DMS114 treated with DMSO at 0.1 percent for 48 hours (cell line): Measurements from ENCODE around the gene FYN.

Experiments used
- DNase-seq: peaks from one replicate; lab custom pipeline; 2025; ENCODE audit not compliant: unreplicated experiment; lab: John Stamatoyannopoulos, UW

Gene FYN

DNA sequence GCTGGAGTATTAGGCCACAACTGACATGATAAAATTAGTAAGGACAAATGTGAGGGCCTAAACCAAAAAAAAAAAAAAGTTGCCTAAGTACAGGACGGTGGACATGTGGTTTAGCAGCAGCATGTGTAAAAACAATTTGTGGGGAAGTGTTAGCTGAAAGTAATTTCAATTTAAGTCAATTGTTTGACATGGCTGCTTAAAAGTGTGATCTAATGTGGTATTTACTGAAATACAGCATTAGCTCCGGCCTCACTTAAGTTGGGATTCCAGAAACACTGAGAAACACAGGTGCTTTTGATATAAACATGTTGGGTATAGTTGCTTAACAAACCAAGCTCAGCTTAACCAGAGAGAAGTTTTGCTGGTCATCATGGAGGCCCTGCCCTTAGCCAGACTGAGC is 119.7 kb downstream of the FYN start:
- no peak for DNase-seq

DNA sequence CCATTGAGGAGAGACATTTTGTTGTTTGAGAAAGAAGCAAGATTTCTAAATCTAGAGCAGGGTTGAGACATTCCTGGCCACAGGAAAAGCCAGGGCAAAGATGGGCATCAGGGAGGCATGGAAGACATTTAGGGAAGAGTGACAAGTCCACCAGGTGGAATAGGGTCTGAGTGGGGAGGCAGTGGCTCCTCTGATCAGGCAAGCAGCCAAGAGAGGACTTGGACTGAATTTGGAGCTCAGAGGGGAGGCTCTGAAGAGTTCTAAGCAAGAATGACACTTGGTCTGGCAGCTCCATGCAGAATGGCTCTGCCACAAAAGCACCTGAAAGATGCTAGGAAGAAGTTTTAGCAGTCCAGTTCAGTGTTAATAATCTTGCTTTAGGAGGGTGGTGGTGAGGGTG is 120.8 kb downstream of the FYN start:
- no peak for DNase-seq

DNA sequence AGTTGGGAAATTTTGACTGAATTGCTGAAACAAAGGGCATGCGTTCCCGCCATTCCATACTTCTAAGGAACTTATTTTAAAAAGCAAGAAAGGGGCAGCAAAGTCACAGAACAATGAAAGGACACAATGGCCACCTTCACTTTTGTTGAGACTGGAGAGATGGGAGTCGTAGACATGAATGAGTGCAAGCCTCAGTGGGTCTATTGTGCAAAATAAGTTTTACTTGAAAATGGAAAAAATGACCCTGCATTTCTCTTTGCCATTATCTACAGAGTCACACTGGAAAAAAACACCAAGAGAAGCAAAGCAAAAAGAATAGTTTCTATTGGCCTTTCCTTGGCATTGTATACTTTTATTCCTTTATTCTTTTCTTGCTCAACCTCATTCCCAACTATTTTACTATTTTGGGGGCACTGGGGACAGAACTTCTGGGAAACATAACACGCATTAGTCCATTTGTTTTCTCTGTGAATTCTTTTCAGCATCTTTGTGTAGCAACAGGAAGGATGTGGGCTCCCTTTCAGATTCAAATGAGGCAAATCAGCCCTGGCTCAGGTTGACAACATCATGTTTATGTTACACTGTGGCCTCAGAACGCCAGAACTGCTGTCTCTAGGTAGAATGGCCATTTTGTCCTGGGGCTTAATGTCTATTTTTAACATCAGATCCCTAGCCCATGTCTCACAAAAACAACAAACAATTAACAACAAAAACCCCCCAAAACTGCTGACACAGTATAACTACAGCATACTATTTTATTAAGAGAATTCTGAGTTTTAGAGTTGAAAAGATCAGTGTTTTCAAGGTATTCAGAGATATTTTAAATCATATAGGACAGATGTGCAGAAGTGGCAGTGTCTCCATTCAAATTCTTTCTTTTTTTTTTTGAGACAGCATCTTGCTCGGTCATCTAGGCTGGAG is 122.2 kb downstream of the FYN start:
- no peak for DNase-seq

DNA sequence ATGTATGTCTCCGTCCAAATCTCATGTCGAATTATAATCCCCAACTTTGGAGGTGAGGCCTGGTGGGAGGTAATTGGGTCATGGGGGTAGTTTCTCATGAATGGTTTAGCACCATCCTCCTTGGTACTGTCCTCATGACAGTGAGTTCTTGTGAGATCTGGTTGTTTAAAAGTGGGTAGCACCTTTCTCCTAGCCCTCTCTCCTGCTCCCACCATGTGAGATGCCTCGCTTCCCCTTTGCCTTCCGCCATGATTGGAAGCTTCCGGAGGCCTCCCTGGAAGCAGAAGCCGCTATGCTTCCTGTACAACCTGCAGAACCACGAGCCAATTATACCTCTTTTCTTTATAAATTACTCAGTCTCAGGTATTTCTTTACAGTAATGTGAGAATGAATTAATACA is 123.1 kb downstream of the FYN start:
- no peak for DNase-seq

DNA sequence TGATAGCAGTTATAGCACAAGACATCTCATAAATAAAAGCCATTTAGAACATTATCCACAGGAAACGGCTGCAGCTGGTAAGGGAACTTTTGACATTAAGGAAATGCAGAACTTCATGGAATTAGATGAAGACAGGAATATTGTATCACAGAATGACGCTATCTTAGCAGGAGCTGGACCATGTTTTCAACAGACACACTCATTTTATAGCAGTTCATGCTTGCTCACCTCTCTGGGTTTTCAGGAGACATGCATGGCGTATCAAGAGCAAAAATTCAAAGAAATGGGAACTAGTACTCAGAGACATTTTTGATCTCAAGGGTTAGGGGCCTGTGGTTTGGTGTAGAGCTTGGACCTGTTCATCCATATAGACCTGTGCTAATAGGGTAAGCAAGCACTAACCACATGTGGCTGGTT is 125.0 kb downstream of the FYN start:
- DNase-seq: no peak

DNA sequence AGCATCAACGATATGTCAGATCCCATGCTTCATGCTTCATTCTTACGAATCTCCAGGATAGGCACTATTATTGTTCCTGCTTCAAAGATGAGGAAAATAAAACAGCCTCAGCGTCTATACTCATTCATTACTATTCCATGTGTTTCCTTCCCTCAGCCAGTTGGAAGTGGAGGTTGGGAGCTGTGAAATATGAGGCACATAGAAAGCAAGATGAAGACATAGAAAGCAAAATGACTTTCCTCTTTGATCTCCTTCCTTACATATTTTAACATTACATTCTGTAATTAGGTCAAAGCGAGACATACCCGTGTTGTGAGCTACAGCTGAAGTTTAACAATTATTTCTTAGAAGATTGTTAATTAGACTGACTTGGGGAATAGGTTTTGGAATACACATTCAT is 125.4 kb downstream of the FYN start:
- DNase-seq: no peak

DNA sequence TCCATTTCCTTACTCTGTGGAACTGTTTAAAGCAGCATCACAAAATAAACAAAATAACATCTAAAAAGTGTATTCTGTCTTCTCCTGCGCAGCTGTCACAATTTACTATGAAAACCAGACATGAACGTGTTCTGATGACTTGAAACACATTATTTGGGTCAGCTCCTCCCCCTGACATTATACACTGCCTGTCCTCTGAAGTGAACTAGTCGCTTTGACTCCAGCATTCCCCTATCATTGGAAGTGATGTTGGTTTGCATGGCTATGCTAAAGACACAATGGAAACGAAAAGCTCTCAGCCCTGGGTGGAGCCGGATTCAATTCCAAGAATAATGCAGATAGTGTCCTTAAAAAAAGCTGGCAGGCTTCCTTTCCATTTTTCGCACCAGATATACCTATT is 125.9 kb downstream of the FYN start:
- no peak for DNase-seq

DNA sequence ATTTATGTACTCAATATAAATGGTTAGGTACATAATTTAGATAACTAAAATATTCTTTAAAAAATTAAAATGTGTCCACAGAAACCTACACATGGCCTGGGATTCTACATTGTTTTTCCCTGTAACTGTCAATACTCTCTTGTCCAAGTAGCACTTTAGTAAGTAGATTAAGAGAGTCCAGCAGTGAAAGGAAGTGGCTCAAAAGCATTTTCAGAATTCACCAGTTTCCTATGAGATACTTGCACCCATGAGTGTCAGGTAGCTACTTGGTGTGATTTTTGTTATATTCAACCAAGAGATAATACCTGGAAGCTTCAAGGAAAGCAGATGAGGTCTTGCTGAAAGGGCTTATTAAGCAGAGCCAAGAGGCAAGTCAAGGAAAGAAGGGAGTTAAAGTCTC is 126.3 kb downstream of the FYN start:
- DNase-seq: no peak

DNA sequence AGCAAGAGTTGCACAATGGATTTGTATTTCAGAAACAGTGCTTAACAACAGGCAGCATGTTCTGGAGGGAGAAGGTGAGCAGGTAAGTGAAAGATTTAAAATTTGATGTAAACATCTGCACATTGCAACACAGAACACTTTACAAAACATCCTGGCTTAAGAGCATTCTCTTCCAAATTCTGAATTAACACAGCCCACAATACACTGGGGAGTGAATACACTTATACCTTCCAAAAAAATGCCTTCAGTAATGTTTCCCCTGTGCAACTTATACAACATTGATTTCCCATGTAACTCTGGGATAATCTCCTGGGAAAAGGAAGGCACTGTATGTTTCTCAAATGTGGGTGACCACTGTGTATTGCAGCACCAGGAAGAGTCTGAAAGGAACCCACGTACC is 127.6 kb downstream of the FYN start:
- no peak for DNase-seq

GRCh38 chr6:111745186-111745585 is 128.1 kb downstream of the FYN start:
- no peak for DNase-seq

GRCh38 chr6:111743862-111744692 is 129.2 kb downstream of the FYN start:
- DNase-seq: no peak

DNA sequence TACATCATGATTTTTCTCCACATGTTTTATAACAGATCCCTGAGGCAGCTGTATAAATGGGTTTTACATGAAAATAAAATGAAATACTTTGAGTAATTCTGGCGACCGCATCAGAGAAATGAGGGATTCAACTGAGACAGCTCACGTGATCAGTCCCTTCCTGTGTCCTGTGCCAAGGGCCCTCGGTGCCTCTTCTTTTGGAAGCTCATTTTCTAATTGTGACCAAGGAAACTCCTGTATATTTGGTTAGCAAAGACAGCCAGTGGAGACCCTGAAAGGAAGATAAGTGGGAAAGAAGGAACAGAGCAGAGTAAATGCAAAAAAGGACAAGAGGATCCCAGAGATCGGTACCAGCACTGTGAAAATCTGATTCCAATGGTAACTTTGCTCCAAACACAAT is 129.9 kb downstream of the FYN start:
- no peak for DNase-seq

- no peak for DNase-seq
These were observed 131.9 kb downstream of the FYN start for GRCh38 chr6:111741177-111741952.

DNA sequence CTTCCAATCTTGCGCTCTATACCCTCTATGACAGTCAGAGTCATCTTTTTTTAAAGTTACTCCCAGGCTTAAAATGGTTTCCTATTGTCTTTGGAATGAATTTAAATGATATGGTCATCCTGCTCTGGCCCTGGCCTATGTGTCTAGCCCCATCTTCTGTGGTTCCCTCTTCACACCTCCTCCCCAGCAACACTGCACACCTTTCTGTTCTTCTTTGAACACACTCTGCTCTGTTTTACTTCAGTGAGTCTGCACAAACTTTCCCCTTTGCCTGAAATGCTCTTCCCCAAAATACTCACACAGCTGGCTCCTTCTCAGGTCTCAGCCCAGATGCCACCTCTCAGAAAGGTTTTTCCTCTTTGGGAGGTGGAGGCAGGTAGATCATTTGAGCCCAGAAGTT is 132.7 kb downstream of the FYN start:
- no peak for DNase-seq

DNA sequence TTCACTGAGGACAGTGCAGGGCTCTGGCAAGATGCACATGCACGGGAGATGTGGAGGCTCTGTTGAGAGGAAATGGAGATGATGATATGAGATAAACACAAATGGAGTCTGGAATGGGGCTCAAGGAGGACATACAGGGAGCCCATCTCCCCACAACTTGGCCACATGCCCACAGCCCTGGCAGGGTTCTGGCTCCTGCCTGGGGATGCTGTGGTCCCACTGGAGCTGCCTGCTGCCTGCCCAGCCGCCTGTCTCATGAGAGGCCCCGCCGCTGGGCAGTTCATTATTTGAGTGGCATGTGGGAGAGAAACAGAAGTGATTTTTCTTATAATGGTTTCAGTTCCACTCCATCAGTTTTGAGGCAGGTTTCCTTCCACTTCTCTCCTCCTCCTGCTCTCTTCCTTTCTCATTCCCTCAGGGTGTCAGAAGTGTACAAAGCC is 134.0 kb downstream of the FYN start:
- no peak for DNase-seq

DNA sequence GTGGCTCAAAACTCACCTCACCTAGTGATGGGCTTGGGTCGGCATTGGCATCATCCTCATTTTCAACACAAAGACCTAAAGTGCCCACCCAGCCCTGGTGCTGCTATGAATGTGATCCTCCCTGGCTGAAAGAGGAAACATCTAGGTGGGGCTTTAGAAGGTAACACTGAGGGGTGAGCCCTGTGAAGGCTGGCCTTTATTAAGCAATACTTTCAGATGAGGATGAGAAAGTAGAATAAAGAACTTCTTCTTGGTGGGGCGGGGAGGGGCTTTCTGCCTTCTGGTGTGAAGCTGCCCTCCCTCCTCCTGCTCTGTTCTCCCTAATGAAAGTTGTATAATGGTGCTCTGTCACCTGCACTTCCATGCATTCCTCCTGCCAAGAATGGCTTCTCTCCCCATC is 134.6 kb downstream of the FYN start:
- DNase-seq: no peak

- no peak for DNase-seq
These were observed 135.1 kb downstream of the FYN start for GRCh38 chr6:111738156-111738555.

DNA sequence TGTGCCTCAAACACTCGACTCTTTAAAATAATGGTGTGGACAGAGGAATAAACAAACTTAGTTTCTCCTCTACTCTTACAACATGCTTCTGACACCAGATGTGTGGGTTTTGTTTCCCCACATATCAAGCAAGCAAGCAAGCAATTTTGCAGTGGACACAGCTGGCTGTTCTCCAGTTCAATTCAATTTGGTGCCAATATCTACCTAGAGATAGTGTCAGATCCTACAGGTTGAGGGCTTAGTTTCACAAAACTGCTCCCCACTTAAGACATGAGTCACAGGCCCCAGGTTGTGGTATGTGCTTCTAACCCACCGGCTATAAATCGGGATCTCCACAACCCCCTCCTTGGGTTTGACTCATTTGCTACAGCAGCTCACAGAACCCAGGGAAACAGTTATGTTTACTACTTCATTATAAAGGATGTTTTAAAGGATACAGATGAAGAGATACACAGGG is 136.2 kb downstream of the FYN start:
- DNase-seq: no peak

DNA sequence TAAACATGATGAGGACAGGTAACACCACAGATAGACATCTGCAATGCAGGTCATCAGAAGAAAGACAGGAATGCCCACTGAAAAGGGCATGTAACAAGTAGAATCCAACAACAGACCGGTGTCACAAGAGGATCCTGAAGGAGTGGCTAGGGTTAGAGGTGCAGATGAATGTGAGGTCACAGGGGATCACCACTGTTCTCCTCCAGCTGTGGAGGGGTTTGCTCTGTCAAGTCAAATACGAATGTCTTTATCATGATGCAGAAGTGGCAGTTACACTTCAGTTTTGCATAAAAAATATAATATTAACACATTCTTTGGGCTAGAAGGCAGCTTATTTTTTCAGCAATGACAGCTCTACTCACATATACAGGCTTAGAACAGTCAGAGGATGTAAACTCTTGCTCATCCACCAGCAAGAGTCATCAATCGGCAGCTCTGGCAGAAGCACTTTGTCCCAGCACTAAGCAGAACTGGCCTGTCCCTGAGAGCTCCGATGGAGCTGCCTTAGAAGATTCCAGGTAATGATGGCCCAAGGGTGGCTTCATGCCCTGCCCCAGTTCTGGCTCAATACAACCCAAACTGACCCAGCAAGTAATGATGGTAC is 137.1 kb downstream of the FYN start:
- no peak for DNase-seq

GRCh38 chr6:111734068-111735061 is 138.9 kb downstream of the FYN start:
- DNase-seq: no peak
